NCI-H2107 (cell line): ENCODE results near the gene OXSR1.
"Not testable (repeated sequence)": the region's sequence is repeated elsewhere in the genome, so short reads cannot be mapped to it uniquely, and the experiment has no call there.

Source experiments
- DNase-seq: peaks from one replicate; lab custom pipeline; 2025; lab: John Stamatoyannopoulos, UW

OXSR1 gene

DNA sequence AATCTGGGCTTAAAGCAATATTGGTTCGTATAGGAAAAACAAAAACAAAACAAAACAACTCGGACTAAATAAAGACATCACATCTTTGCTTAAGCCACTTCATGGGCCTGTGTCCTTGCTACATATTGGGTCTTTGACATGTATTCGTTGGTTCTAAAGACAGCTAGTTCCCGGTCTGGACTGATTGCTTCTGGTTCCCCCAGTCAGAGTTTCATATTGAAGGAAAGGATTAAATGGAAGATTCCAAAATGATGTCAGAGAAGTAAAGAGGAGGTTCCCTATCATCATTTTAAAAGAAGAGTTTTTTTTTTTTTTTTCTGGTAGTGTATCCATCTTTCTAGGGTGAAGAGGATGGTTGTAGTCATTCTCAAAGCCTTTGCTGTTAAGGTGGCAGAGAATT is 2.3 kb downstream of the OXSR1 start:
- no peak for DNase-seq

- DNase-seq, result no peak
Observed at GRCh38 chr3:38168151-38169026, 3.1 kb downstream of the OXSR1 start.

DNA sequence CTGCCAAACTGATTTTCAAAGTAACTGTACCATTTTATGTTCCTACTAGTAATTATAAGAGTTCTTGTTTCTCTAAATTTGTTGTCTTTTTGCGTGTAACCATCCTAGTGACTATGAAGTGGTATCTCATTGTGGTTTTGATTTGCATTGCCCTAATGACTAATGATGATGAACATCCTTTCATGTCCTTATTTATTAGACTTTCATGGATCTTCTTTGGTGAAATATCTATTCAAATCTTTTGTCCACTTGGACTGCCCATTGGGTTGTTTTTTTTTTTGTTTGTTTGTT is 3.6 kb downstream of the OXSR1 start:
- DNase-seq, result no peak

- no peak for DNase-seq
Observed at GRCh38 chr3:38170722-38171121, 5.4 kb downstream of the OXSR1 start.

- no peak for DNase-seq
Observed at GRCh38 chr3:38171622-38172021, 6.3 kb downstream of the OXSR1 start.

DNA sequence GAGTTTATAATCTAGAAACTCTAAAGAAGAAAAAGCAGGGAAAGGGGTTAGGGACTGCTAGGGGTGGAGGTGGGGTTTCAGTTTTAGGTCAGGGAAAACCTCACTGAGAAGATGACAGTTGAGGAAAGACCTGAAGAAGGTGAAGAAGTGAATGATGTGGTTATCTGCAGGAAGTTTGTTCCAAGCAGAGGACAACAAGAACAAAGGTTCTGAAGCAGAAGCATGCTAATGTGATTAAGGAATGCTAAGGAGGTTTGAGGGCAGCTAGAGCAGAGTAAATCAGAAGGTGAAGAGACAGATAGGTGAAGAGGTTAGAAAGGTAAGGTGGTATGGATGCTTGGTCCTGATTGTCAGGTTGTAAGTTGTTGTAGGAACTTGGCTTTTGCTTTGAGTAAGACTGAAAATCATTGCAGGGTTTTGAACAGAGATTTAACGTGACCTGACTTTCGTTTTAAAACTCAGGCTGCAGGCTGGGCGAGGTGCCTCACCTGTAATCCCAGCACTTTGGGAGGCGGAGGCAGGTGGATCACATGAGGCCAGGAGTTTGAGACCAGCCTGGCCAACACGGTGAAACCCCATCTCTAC is 8.6 kb downstream of the OXSR1 start:
- no peak for DNase-seq

DNA sequence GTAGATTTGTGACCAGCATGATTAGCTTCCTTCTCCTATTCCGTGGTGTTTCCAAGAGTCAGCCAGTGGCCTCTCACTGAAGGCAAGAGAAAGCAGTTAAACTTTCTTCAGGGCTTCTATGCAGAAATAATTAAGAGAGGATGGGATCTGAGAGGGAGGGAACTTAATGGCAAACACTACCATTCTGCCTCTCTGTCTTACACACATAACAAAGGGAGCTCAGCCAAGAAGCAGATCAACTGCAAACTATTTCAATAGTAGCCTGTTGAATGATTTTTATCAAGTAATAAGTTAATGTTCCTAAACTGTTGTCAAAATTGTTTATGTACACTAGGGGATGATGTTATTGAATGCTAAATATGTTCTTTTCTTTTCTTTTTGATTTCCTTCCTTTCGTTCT is 11.8 kb downstream of the OXSR1 start:
- DNase-seq, result no peak

DNA sequence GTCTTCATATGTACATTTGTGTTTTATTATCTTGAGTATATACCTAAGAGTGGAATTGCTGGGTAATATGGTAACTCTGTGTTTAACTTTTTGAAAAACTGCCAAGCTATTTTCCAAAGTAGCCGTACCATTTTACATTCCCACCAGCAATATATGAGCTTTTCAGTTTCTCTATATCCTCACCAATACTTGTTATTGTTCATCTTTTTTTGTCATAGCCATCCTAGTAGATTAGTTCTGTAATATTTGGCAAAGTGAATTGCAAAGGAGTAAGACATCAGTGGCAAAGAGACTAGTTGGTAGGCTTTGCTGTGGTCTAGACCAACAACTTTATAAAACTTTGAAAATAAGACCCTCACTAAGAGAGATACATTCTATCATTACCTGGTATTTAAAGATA is 21.4 kb downstream of the OXSR1 start:
- no peak for DNase-seq

- no peak for DNase-seq
Observed at GRCh38 chr3:38190481-38190881, 25.1 kb downstream of the OXSR1 start.

DNA sequence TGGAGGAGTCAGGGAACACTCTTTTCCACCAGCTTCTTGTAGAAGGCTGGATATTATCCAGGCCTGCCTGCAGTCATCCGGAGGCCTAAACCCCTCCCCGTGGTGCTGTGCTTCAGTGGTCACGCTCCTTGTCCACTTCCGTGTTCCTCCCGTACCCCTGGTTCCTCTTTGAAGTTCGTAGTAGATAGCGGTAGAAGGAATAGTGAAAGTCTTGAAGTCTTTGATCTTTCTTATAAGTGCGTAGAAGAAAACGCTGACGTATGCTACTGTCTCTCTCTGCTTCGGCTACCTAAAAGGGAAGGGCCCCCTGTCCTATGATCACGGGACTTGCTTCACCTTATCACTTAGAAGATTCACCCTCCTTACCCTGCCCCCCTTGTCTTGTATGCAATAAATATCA is 37.6 kb downstream of the OXSR1 start:
- not testable (repeated sequence) for DNase-seq

GRCh38 chr3:38203690-38204089 is 38.4 kb downstream of the OXSR1 start:
- DNase-seq, result no peak

DNA sequence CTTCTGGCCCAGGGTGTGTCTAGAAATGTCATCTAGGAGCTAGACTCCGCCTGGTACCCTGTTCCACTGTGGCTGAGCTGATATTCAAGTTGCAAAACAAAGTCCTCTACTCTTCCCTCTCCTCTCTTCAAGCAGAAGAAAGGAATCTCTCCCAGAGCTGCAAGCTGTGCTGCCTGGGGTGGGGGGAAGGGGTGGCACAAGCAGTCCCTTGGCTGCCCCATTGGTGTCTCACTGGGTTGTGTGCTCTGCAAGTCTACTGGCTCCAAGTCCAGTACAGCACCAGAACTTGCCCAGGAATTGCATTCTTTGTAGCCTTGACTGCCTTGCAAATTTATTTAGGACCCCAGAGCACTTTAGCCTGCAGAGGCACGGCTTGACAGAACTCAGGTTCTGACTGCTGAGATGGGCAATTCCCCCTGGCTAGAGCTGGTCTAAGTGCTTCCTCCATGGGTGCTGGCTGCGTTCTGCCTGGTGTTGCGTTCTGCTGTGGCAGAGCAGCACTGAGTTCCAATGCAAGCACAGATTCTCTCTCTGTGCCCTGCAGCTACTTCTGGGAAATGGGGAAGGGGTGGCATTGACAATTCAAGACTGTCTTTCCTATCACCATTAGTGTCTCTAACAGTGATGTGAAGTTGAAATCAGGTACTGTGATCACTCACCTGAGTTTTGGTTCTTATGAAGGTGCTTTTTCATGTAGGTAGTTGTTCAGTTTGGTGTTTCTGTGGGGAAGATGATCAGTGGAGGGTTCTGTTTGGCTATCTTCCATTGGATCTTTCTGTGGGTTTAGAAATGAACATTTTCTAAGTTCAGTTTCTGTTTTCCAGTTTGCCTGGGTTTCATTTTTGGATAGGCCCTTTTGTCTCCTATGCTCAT is 39.5 kb downstream of the OXSR1 start:
- no peak for DNase-seq

GRCh38 chr3:38205472-38205805 is 40.1 kb downstream of the OXSR1 start:
- DNase-seq, result no peak

DNA sequence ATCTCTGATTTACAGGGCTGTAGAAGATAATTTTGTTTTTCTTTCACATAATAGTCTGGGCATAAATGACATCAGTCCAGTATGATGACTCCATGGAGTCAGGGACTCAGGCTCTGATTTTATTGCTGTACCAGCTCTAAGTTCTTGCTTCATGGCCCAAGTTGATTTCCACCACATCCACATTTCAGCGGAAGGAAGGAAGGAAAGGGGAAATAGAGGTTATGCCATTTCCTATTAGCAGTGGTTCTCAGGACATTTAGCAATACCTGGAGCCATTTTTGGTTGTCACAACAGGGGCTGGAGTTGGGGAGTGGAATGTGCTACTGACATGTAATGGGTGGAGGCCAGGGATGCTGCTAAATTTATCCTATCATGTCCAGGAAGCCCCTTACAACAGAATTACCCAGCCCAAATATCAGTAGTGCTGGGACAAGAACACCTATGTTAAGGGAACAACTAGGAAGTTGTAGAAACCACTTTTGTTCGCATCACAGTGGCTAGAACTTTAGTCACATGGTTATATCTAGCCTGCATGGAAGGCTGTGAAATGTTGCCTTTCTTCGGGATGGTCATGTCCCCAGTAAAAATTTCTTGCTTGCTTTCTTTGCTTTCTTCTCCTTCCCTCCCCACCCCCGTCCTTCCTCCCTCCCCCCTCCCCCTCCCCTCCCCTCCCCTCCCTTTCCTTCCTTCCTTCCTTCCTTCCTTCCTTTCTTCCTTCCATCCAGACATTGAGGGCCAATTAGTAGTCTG is 42.1 kb downstream of the OXSR1 start:
- no peak for DNase-seq

GRCh38 chr3:38210141-38210757 is 44.9 kb downstream of the OXSR1 start:
- DNase-seq, result no peak

DNA sequence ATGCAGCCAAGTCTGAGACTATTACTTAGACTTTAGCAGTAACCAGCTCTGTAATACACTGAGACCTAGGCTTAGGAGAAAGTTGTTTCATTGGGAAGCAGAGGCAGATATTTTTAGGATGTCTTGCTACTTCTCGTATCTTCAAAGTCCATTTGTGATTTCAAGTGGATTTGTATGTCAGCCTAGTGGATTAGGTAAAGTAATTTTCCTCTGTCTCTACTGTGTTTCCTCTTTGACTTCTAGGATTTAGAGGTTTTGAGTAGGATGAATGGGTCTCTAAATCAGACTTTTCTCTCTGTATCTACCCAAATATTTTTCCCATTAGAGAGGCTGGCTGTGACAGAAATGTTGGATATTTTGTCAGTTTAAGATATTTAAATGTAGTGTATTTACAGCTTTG is 46.8 kb downstream of the OXSR1 start:
- DNase-seq, result no peak

- DNase-seq, result no peak
Observed at GRCh38 chr3:38214560-38214959, 49.2 kb downstream of the OXSR1 start.

DNA sequence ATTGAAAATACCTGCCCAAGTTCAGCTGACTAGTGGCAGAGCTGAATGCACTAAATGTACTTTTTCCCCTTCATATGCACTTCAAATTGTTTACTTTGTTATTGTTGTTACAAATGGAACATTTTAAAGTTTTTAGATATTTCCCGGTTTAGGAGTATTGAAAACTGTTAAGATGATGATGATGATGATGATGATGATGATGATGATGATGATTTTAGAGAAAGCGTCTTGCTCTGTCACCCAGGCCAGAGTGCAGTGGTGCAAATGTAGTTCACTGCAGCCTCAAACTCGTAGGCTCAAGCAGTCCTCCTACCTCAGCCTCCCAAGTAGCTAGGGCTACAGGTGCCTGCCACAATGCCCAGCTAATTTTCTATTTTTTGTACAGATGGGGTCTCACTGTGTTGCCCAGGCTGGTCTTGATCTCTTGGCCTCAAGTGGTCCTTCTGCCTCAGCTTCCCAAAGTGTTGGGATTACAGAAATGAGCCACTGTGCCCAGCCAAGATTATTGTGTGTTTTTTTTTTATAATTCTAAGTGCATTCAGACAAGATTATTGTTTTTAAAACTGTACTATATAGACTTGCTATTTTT is 54.4 kb downstream of the OXSR1 start:
- no peak for DNase-seq

DNA sequence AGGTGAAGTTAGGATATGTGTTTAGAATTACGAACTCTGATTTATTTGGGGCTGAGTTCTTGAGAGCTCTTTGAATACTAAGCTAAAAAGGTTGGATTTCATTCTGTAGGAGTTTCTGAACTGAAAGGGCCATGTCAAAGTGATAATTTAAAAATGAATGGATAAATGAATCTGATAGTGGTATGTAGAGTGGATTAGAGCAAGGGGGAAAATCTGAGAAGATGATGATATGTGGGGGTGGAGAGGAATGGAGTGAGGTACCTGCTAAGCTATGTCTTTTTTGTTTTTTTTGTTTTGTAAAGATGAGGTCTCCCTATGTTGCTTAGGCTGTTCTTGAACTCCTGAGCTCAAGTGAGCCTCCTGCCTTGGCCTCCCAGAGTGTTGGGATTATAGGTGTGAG is 55.7 kb downstream of the OXSR1 start:
- DNase-seq, result no peak

DNA sequence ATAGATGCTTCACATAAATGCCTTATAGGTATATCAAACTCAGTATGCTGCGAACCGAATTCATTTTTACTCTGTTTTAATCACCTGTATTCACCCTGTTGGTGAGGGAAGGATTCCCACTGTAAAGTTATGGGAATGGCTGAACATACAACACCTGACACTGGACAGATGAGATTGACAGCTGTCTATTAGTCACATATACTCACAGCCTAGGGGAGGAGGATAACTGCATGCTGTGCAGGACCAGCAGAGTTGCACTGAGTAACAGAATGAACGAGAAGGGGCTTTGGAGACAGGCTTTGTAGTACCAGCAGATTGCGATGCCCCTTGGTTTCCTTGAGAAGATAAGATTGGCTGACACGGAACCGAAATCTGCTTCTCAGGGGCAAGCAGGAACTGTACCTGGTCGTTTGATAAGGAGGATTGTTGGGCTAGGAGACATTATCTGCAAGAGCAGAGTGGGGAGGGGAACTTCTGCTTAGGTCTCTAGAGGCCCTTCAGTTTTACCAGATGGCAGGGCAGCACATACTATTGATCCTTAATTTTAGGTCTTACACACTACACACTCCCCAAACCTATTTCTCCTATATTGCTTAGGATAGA is 56.8 kb downstream of the OXSR1 start:
- DNase-seq, result no peak

- DNase-seq, result no peak
Observed at GRCh38 chr3:38224357-38224756, 59.0 kb downstream of the OXSR1 start.
